ENCODE data around the gene DOCK10.

The DOCK10 gene

GRCh38 chr2:224892574-224893204 lies 149.6 kb downstream of the DOCK10 start:
- Histone ChIP-seq H3K4me2 (no peak overlapping the region), H3K4me3 (no peak overlapping the region), H4K20me1 (peaks cover 18% of the 10 kb centered on the region), H3K27ac (peak overlapping the region; percentile 50), H3K9me3 (no peaks in the 10 kb centered on the region), H3K9ac (no peak overlapping the region), H3K27me3 (no peaks in the 10 kb centered on the region), H3K36me3 (peaks cover 86% of the 10 kb centered on the region), H3K4me1 (peaks cover 47% of the 10 kb centered on the region)
- TF ChIP-seq Cebpa-rat (IDR thresholded peaks at IDR 0.05) = no peak

- TF ChIP-seq Cebpa-rat (IDR thresholded peaks at IDR 0.05) = no peak
- Histone ChIP-seq H3K27me3 (no peaks in the 10 kb centered on the region), H3K9ac (no peak overlapping the region), H3K27ac (no peak overlapping the region), H3K4me2 (no peak overlapping the region), H3K4me1 (peaks cover 30% of the 10 kb centered on the region), H3K4me3 (no peak overlapping the region), H3K36me3 (peaks cover 86% of the 10 kb centered on the region), H3K9me3 (no peaks in the 10 kb centered on the region), H4K20me1 (peaks cover 27% of the 10 kb centered on the region)
Measured at GRCh38 chr2:224890372-224890771, 151.9 kb downstream of the DOCK10 start.

GRCh38 chr2:224887141-224887540 lies 155.1 kb downstream of the DOCK10 start:
- no peak overlapping the region for H3K9ac ChIP-seq
- H3K36me3 ChIP-seq = peaks cover 96% of the 10 kb centered on the region
- TF ChIP-seq Cebpa-rat (IDR thresholded peaks at IDR 0.05) = no peak
- H3K27ac ChIP-seq = no peak overlapping the region
- H3K4me3 ChIP-seq = no peak overlapping the region
- H3K27me3 ChIP-seq = no peaks in the 10 kb centered on the region
- H3K4me2 ChIP-seq = no peak overlapping the region
- H3K9me3 ChIP-seq = no peaks in the 10 kb centered on the region
- H3K4me1 ChIP-seq = no peaks in the 10 kb centered on the region
- H4K20me1 ChIP-seq = peaks cover 38% of the 10 kb centered on the region

- H3K27ac ChIP-seq = no peak overlapping the region
- TF ChIP-seq Cebpa-rat (IDR thresholded peaks at IDR 0.05) = no peak
- H3K36me3 ChIP-seq = peaks cover 98% of the 10 kb centered on the region
- no peaks in the 10 kb centered on the region for H3K27me3 ChIP-seq
- H3K4me3 ChIP-seq = no peak overlapping the region
- H3K4me1 ChIP-seq = no peaks in the 10 kb centered on the region
- H3K9me3 ChIP-seq = no peaks in the 10 kb centered on the region
- H3K9ac ChIP-seq = no peak overlapping the region
- peaks cover 38% of the 10 kb centered on the region for H4K20me1 ChIP-seq
- no peak overlapping the region for H3K4me2 ChIP-seq
Measured at GRCh38 chr2:224885836-224886547, 156.3 kb downstream of the DOCK10 start.

DNA sequence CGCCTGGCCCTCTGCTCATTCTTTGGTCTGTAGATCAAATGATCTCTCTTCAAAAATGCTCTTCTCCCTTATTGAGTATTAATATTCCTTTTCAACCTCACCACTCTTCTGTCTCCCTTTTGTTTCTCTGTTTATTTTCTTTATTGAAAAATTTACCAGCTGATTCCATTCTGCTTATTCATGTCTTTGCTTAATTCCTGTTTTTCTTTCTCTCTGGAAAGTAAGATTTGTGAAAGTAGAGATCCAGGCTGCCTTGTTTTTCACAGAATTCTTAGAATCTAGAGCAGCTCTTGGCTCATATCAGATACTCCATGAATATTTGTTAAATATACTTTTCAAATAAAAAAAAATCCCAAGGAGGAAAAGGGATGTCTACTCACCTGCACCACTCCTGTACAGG lies 157.0 kb downstream of the DOCK10 start:
- no peak overlapping the region for H3K27ac ChIP-seq
- H3K4me1 ChIP-seq = no peaks in the 10 kb centered on the region
- no peaks in the 10 kb centered on the region for H3K9me3 ChIP-seq
- H3K4me2 ChIP-seq = no peak overlapping the region
- H3K9ac ChIP-seq = no peak overlapping the region
- no peaks in the 10 kb centered on the region for H3K27me3 ChIP-seq
- no peak for TF ChIP-seq Cebpa-rat (IDR thresholded peaks at IDR 0.05)
- peaks cover 38% of the 10 kb centered on the region for H4K20me1 ChIP-seq
- no peak overlapping the region for H3K4me3 ChIP-seq
- peaks cover 98% of the 10 kb centered on the region for H3K36me3 ChIP-seq

DNA sequence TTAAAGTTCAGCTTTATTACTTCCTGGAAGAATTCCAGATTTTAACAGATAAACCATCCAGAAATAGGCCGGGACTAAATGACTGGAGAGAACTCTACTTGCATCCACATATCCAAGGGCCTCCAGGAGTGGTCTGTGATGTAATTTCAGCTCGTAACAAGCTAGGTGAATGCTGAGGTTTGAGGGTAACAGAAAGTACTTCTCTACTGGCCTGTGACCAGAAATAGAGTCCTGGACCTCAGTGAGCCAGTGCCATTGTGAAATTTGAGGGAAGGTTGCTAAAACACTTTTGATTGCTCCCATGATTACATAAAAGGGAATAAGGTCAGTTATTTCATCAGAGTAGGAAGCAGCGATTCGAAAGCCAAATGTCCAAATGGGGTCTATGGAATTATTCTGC lies 158.1 kb downstream of the DOCK10 start:
- Histone ChIP-seq H3K9ac (no peak overlapping the region), H4K20me1 (peaks cover 34% of the 10 kb centered on the region), H3K27ac (no peak overlapping the region), H3K36me3 (peaks cover 98% of the 10 kb centered on the region), H3K4me2 (no peak overlapping the region), H3K9me3 (no peaks in the 10 kb centered on the region), H3K27me3 (no peaks in the 10 kb centered on the region), H3K4me3 (no peak overlapping the region), H3K4me1 (0 out of 2 replicates have a peak, but pooled peaks cover 2% of the 10 kb centered on the region)
- no peak for TF ChIP-seq Cebpa-rat (IDR thresholded peaks at IDR 0.05)

DNA sequence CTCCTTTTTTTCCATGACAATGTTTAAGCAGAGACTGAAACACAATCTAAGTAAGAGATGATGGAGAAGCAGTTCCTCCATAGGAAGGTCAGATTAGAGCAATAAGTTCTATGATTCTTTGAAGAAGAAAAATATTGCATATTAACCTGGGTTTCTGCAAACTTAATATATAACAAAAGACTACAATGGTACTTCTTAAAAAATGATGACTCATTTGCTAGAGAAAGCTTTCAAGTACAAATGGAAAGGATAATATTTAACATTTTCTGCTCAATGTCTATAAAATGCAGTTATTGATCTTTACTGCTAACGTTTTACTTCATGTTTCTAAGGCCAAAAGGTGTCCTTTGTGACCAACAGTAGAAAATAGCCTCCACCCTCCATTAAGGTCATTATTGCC lies 158.6 kb downstream of the DOCK10 start:
- no peak overlapping the region for H3K4me2 ChIP-seq
- TF ChIP-seq Cebpa-rat (IDR thresholded peaks at IDR 0.05) = no peak
- no peaks in the 10 kb centered on the region for H3K27me3 ChIP-seq
- no peaks in the 10 kb centered on the region for H3K9me3 ChIP-seq
- peaks cover 6% of the 10 kb centered on the region for H3K4me1 ChIP-seq
- H3K36me3 ChIP-seq = peaks cover 98% of the 10 kb centered on the region
- H3K9ac ChIP-seq = no peak overlapping the region
- no peak overlapping the region for H3K4me3 ChIP-seq
- H3K27ac ChIP-seq = no peak overlapping the region
- peaks cover 34% of the 10 kb centered on the region for H4K20me1 ChIP-seq

DNA sequence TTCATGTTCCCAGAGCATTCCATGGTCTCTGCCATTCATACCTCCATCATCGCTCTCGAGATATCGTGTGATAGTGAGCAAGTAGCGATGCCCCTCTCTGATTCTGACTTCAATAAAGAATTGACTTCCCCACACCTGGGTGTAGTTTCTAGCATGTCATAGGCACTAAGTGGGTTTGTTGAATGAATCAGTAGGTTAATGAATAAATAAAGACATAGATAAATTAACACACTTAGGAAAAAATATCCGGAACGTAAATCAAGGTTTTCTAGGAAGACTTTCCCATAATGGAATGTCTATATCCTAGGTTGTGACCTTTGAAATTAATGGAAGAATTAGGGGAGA lies 159.1 kb downstream of the DOCK10 start:
- Histone ChIP-seq H3K4me1 (peaks cover 12% of the 10 kb centered on the region), H3K27ac (no peak overlapping the region), H3K27me3 (no peaks in the 10 kb centered on the region), H3K4me2 (no peak overlapping the region), H3K36me3 (peaks cover 100% of the 10 kb centered on the region), H3K9ac (no peak overlapping the region), H3K9me3 (no peaks in the 10 kb centered on the region), H3K4me3 (no peak overlapping the region), H4K20me1 (peaks cover 34% of the 10 kb centered on the region)
- no peak for TF ChIP-seq Cebpa-rat (IDR thresholded peaks at IDR 0.05)

DNA sequence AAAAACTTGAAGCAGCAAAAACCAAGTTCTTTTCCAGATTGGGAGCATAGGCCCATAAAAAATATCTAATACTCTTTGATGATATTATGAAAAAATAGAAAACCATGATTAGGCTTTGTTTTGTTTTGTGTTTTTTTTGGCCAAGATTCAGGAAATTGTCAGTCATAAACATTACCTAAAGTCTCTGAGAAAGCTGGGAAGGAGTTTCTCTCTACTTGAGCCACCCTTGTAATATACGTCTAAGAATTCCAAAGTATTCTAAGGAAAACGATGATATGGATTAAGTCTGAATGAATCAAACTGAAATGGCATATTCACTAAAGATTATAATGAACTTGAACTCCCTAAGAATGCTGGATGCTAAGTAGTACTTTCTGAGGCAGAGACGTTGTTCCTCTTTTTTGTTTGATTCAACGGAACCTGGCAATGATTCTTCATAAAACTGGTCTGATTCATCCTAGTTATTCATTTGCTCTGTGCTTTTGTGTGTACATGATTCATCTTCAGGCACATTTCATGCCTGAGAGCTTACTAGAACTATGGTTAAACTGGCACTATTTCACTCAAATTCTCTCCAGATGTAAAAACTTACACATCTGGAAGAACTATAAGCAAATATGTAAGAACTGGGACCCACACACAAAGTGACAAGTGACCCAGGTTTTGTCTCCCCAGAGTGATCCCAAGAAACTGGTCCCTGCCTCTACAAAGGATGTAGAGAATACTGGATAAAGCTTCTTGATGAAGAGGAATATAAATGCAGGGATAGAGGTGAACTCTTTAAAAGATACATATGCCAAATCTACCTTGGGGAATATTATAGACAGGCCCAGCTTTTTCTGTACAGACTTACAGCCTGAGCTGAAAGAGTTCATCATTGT lies 159.7 kb downstream of the DOCK10 start:
- peaks cover 100% of the 10 kb centered on the region for H3K36me3 ChIP-seq
- no peak overlapping the region for H3K27ac ChIP-seq
- H3K27me3 ChIP-seq = no peaks in the 10 kb centered on the region
- H3K4me3 ChIP-seq = no peak overlapping the region
- peaks cover 29% of the 10 kb centered on the region for H4K20me1 ChIP-seq
- H3K4me2 ChIP-seq = no peak overlapping the region
- no peak for TF ChIP-seq Cebpa-rat (IDR thresholded peaks at IDR 0.05)
- no peak overlapping the region for H3K9ac ChIP-seq
- peaks cover 18% of the 10 kb centered on the region for H3K4me1 ChIP-seq
- no peaks in the 10 kb centered on the region for H3K9me3 ChIP-seq

- Histone ChIP-seq H3K27me3 (no peaks in the 10 kb centered on the region), H3K4me3 (no peak overlapping the region), H3K9me3 (no peaks in the 10 kb centered on the region), H3K4me2 (no peak overlapping the region), H3K4me1 (peaks cover 25% of the 10 kb centered on the region), H4K20me1 (peaks cover 22% of the 10 kb centered on the region), H3K27ac (no peak overlapping the region), H3K36me3 (peaks cover 100% of the 10 kb centered on the region), H3K9ac (no peak overlapping the region)
- no peak for TF ChIP-seq Cebpa-rat (IDR thresholded peaks at IDR 0.05)
Measured at GRCh38 chr2:224881846-224882245, 160.4 kb downstream of the DOCK10 start.
